GM23338 (cell line): ENCODE measurements around the gene C17orf100. TPM values are rescaled to one million over a fixed set of nuclear protein-coding genes. Genes with fewer than 3 reads are reported as not detected.

Experiments used
- ATAC-seq: fragments of 200-7000 bp; cut with Tn5 transposase; 3 replicates; pipeline ENCODE4 v1.9.1; 2020
- DNase-seq: peaks from one replicate; pipeline ENCODE4 v3.0.0-alpha.2; 2015; ENCODE audit warnings: low spot score
- H2AFZ ChIP-seq: fragments of 200-600 bp; sonication (generic); 2 replicates; pipeline ENCODE4 v1.8.0; 2016; ENCODE audit warnings: antibody characterized with exemption, mild to moderate bottlenecking, moderate library complexity
- H3F3A ChIP-seq: fragments of 200-600 bp; sonication (generic); replicated peaks from 2 replicates; pipeline ENCODE4 v1.8.0; 2017; ENCODE audit warnings: antibody characterized with exemption, mixed run types, low read depth
- H3K27ac ChIP-seq: fragments of 200-600 bp; sonication (generic); 2 replicates; pipeline ENCODE4 v1.6.1; 2016; ENCODE audit warnings: low read depth
- H3K27me3 ChIP-seq: fragments of 200-600 bp; sonication (generic); 2 replicates; pipeline ENCODE4 v1.8.0; 2016; ENCODE audit warnings: mild to moderate bottlenecking, mixed run types, moderate library complexity; ENCODE audit not compliant: insufficient read depth
- H3K36me3 ChIP-seq: fragments of 200-600 bp; sonication (generic); 2 replicates; pipeline ENCODE4 v1.8.0; 2016; ENCODE audit warnings: mild to moderate bottlenecking; ENCODE audit not compliant: insufficient read depth
- H3K4me1 ChIP-seq: fragments of 200-600 bp; sonication (generic); 2 replicates; pipeline ENCODE4 v1.8.0; 2016; ENCODE audit warnings: mild to moderate bottlenecking, moderate library complexity; ENCODE audit not compliant: insufficient read depth
- H3K4me2 ChIP-seq: fragments of 200-600 bp; sonication (generic); 2 replicates; pipeline ENCODE4 v1.7.1; 2017; ENCODE audit warnings: mixed run types
- H3K4me3 ChIP-seq: fragments of 200-600 bp; sonication (generic); 2 replicates; pipeline ENCODE4 v1.6.1; 2016; ENCODE audit warnings: mixed run types
- H3K79me2 ChIP-seq: fragments of 200-600 bp; sonication (generic); replicated peaks from 2 replicates; pipeline ENCODE4 v1.8.0; 2017; ENCODE audit warnings: mild to moderate bottlenecking; ENCODE audit not compliant: insufficient read depth
- H3K9me2 ChIP-seq: fragments of 200-600 bp; sonication (generic); 2 replicates; pipeline ENCODE4 v1.8.0; 2017; ENCODE audit not compliant: insufficient read depth
- H4K20me1 ChIP-seq: fragments of 200-600 bp; sonication (generic); replicated peaks from 2 replicates; pipeline ENCODE4 v1.8.0; 2017; ENCODE audit warnings: mild to moderate bottlenecking; ENCODE audit not compliant: insufficient read depth
- H3K27ac Mint-ChIP-seq: 2 replicates; pipeline ENCODE4 v1.8.0; 2020; ENCODE audit warnings: inconsistent platforms, mild to moderate bottlenecking, moderate library complexity, mixed read lengths
- H3K27me3 Mint-ChIP-seq: 3 replicates; pipeline ENCODE4 v1.8.0; 2022; ENCODE audit warnings: low read depth, mild to moderate bottlenecking, moderate library complexity, mixed read lengths, inconsistent platforms; ENCODE audit not compliant: insufficient read depth, poor library complexity
- H3K36me3 Mint-ChIP-seq: 3 replicates; pipeline ENCODE4 v1.8.0; 2021; ENCODE audit warnings: low read depth, mild to moderate bottlenecking, inconsistent platforms, moderate library complexity, mixed read lengths
- H3K4me1 Mint-ChIP-seq: 3 replicates; pipeline ENCODE4 v1.8.0; 2020; ENCODE audit warnings: mild to moderate bottlenecking, inconsistent platforms, mixed read lengths
- H3K4me3 Mint-ChIP-seq: 3 replicates; pipeline ENCODE4 v1.8.0; 2021; ENCODE audit warnings: moderate library complexity, mild to moderate bottlenecking, inconsistent platforms, mixed read lengths
- H3K9me3 Mint-ChIP-seq: 3 replicates; pipeline ENCODE4 v1.8.0; 2020; ENCODE audit warnings: moderate library complexity, mild to moderate bottlenecking, inconsistent platforms, mixed read lengths
- CREB1 ChIP-seq: fragments of 250-450 bp; sonication (Bioruptor Pico); IDR thresholded peaks from 2 replicates; pipeline ENCODE4 v1.5.0; 2020; ENCODE audit warnings: low read depth, mild to moderate bottlenecking, moderate library complexity
- CTCF ChIP-seq, 2 experiments: fragments of 200-600 bp in 1 of 2; sonication (generic) in 1 of 2; conservative IDR thresholded peaks; 2 replicates each; pipeline versions ENCODE4 v1.5.1 to v1.6.1; 2016 to 2017; ENCODE audit warnings: antibody characterized with exemption in 2 of 2, low read depth in 2 of 2, mild to moderate bottlenecking in 2 of 2, moderate library complexity in 1 of 2
- EZH2 ChIP-seq: fragments of 200-600 bp; sonication (generic); IDR thresholded peaks from one replicate; pipeline ENCODE4 v1.8.0; 2017; ENCODE audit warnings: antibody characterized with exemption, mild to moderate bottlenecking, low read depth; ENCODE audit not compliant: unreplicated experiment
- EZH2phosphoT487 ChIP-seq: fragments of 200-600 bp; sonication (generic); IDR thresholded peaks from one replicate; pipeline ENCODE4 v1.8.1; 2018; ENCODE audit warnings: antibody characterized with exemption; ENCODE audit not compliant: unreplicated experiment
- JUNB ChIP-seq: IDR thresholded peaks from one replicate; pipeline ENCODE4 v1.6.1; 2016; ENCODE audit warnings: antibody characterized with exemption; ENCODE audit not compliant: unreplicated experiment
- NANOG ChIP-seq: IDR thresholded peaks from 2 replicates; pipeline ENCODE4 v1.6.1; 2016; ENCODE audit warnings: antibody characterized with exemption, borderline replicate concordance
- POLR2AphosphoS5 ChIP-seq: IDR thresholded peaks from 2 replicates; pipeline ENCODE4 v1.6.1; 2016; ENCODE audit warnings: antibody characterized with exemption, low read depth
- REST ChIP-seq: IDR thresholded peaks from one replicate; pipeline ENCODE4 v1.6.1; 2018; ENCODE audit warnings: antibody characterized with exemption; ENCODE audit not compliant: unreplicated experiment
- ZNF462 ChIP-seq: fragments of 250-450 bp; sonication (Bioruptor Pico); IDR thresholded peaks from 2 replicates; pipeline ENCODE4 v1.5.0; 2020; ENCODE audit warnings: mild to moderate bottlenecking, moderate library complexity
- polyA plus RNA-seq: library from polyadenylated mRNA; unstranded; fragments of >200 nt; fragmentation: Nextera tagmentation; extraction: Ambion mirVana; gene quantifications from 2 replicates; pipeline ENCODE4 v1.2.1, GENCODE V29; 2016
- total RNA-seq: library from RNA; depleted of rRNA; stranded (reverse); fragments of >200 nt; shearing (Covaris generic); gene quantifications from 2 replicates; pipeline ENCODE4 v1.2.3, GENCODE V29; 2014

Gene C17orf100
- total and polyA plus RNA-seq, 2 experiments from 2014 or later: 2.7 to 3.9 TPM

DNA sequence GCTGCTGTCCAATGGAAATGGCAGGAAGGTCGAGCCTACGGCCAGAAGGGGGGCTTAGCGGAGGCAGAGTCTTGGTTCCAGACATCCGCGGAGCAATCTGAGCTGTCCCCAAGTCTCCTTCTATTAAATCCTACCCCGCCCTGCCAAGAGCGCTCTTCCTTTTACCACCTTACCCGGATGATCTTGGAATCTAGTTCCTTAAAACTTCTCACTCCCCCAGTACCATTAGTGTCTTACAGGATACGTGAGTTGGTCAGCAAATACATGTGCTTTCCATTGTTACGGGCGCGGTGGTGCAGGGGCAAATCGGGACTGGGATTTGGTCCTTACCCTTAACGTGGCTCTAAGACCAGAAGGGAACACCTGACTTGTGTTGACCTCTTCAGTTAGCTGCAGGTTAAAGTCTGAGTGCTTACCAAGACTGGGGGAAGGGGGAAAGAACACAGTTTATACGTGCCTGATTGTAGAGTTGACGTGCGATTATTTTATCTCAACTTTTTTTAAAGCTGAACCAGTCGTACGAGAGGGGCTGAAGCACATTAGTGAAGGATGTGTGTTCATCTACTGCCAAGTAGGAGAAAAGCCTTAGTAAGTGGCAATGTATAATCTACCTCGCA is 10.2 kb upstream of the C17orf100 start:
- DNase-seq: peak; percentile 73
- Mint-ChIP-seq H3K27ac (peak overlapping the region; percentile 100), H3K36me3 (peaks cover 27% of the 10 kb centered on the region), H3K4me1 (peaks cover 18% of the 10 kb centered on the region), H3K4me3 (peak overlapping the region; percentile 91), H3K9me3 (no peaks in the 10 kb centered on the region), H3K27me3 (peaks cover 19% of the 10 kb centered on the region)
- 0 out of 2 replicates have a peak overlapping the region, but pooled peaks have one; percentile 100 for H2AFZ ChIP-seq
- peaks cover 14% of the 10 kb centered on the region; the same call in 1 of the 2 replicates for H3K36me3 ChIP-seq
- H3K9me2 ChIP-seq: no peaks in the 10 kb centered on the region
- H3K4me1 ChIP-seq: peaks cover 12% of the 10 kb centered on the region
- peaks cover 18% of the 10 kb centered on the region for H4K20me1 ChIP-seq
- peaks cover 48% of the 10 kb centered on the region for H3K79me2 ChIP-seq
- H3K27ac ChIP-seq: peak overlapping the region; percentile 48
- peak; percentile 56 for ATAC-seq
- peak overlapping the region; percentile 98 for H3K4me2 ChIP-seq
- H3K4me3 ChIP-seq: peak overlapping the region; percentile 90
- TF ChIP-seq POLR2AphosphoS5 (peak; percentile 2; the same call in 1 of the 2 replicates), JUNB (no peak)
- peaks cover 12% of the 10 kb centered on the region; the same call in 1 of the 2 replicates for H3F3A ChIP-seq
- no peaks in the 10 kb centered on the region for H3K27me3 ChIP-seq

DNA sequence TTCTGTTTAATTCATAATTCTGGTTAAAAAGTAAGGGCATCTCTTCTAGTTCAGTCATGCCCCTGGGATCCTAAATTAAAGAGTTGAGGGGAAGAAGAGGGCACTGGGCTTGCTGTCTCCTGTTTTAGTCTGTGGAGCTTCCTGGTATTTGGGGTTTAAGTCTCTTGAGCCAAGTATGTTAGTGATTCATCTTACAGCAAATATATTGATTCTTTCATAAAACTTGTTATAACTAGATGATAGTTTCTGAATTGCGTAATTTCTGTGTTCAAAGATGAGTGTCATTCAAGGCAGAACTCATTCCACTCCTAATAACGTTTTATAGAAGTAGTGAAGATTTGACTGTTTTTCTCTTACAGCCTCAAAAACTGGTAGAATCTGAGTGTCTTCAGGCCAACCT is 9.0 kb upstream of the C17orf100 start:
- H3K4me2 ChIP-seq: peak overlapping the region; percentile 98
- Mint-ChIP-seq H3K27ac (no peak overlapping the region), H3K4me1 (peaks cover 19% of the 10 kb centered on the region), H3K9me3 (no peaks in the 10 kb centered on the region), H3K27me3 (peaks cover 13% of the 10 kb centered on the region), H3K36me3 (peaks cover 28% of the 10 kb centered on the region), H3K4me3 (peak overlapping the region; percentile 91)
- H3K4me3 ChIP-seq: no peak overlapping the region; the same call in 1 of the 2 replicates
- H3F3A ChIP-seq: peaks cover 12% of the 10 kb centered on the region; the same call in 1 of the 2 replicates
- TF ChIP-seq CTCF (conservative IDR thresholded peaks at IDR 0.05; ENCODE audit: low read depth in 2 of 2) (no peak), ZNF462 (no peak), CREB1 (CRISPR knock-in tag) (no peak), EZH2 (no peak), NANOG (no peak), EZH2phosphoT487 (no peak), JUNB (no peak), REST (no peak)
- ATAC-seq (no peak), DNase-seq (no peak)
- H3K36me3 ChIP-seq: peaks cover 14% of the 10 kb centered on the region; the same call in 1 of the 2 replicates
- no peak overlapping the region for H3K27ac ChIP-seq
- no peaks in the 10 kb centered on the region for H3K9me2 ChIP-seq
- no peak overlapping the region for H2AFZ ChIP-seq
- H3K4me1 ChIP-seq: peaks cover 12% of the 10 kb centered on the region
- H4K20me1 ChIP-seq: peaks cover 20% of the 10 kb centered on the region
- H3K27me3 ChIP-seq: no peaks in the 10 kb centered on the region
- H3K79me2 ChIP-seq: peaks cover 55% of the 10 kb centered on the region
